ENCODE measurements around the gene TNFRSF12A. TPM values are rescaled to one million over a fixed set of nuclear protein-coding genes. Genes with fewer than 3 reads are reported as not detected.

Gene TNFRSF12A
- total and polyA plus RNA-seq, 9 of the 15 experiments (the other 6 are each of a cell fraction or from before 2014, with no cell fraction given) = 0.41 to 61.8 (median 26.5) TPM

- ChIA-PET CTCF (ENCODE audit: low intra/inter-chr PET ratio) (interaction anchor here (0.7 kb wide), 1 partner anchor 25 kb away, joined by 3 read pairs; no protein-coding TSS in a partner anchor), POLR2A (interaction anchor here (0.6 to 1.8 kb wide), 8 partner anchors 21 to 121 kb away, joined by 3 to 6 read pairs (median 3); no protein-coding TSS in a partner anchor)
- peak overlapping the region; percentile 67 for H3K4me2 ChIP-seq (ENCODE audit: insufficient read depth, low read length)
- in situ Hi-C loops (cut with MboI) (no loop called here), intact Hi-C loops (cut with micrococcal nuclease) (loop anchor here (1.0 to 10.0 kb wide), 2 partner anchors 26 to 64 kb away; partner anchors contain the start of genes KREMEN2 and PAQR4)
- no TSS peak for BruUV-seq (replicated peaks)
- H3K27ac ChIP-seq (ENCODE audit: extremely low read depth, low read depth, low read length) = no peak overlapping the region
- H3K4me1 ChIP-seq (replicated peaks in 1 of 2; ENCODE audit: control insufficient read depth in 2 of 2, insufficient read depth in 2 of 2, low read length in 2 of 2) = peaks cover 15 to 67% of the 10 kb centered on the region in 2 experiments
- H3K4me3 ChIP-seq = no peak overlapping the region; the same call in 1 of the 2 replicates
- no peaks in the 10 kb centered on the region for H3K9me1 ChIP-seq (ENCODE audit: control insufficient read depth, insufficient read depth, low read length)
- H4K20me1 ChIP-seq (replicated peaks; ENCODE audit: control insufficient read depth, insufficient read depth, low read length) = 0 out of 2 replicates have a peak, but pooled peaks cover 3% of the 10 kb centered on the region
- peaks cover 24% of the 10 kb centered on the region; the same call in 2 of the 3 replicates for H3K36me3 ChIP-seq (ENCODE audit: control insufficient read depth, insufficient read depth, low read length)
- ATAC-seq = no peak
- peak overlapping the region; percentile 71; the same call in 1 of the 2 replicates for H2AFZ ChIP-seq (ENCODE audit: low read depth, low read length)
- H3K9me3 ChIP-seq (replicated peaks; ENCODE audit: control insufficient read depth, insufficient read depth, low read depth, low read length) = no peaks in the 10 kb centered on the region
- H3K9ac ChIP-seq (ENCODE audit: insufficient read depth in 1 of 2, low read depth in 2 of 2, low read length in 2 of 2) = peak overlapping the region; percentile 40 to 89; a peak in 3 of 4 replicates
- WGBS (ENCODE audit: insufficient coverage, low coverage, missing lambda C conversion rate) = 31% methylated on average over 15 of the region's 15 CpGs
- H3K27me3 ChIP-seq (ENCODE audit: control insufficient read depth in 2 of 2, insufficient read depth in 2 of 2, low read length in 2 of 2) = peaks cover 17 to 45% of the 10 kb centered on the region in 2 experiments; a peak in 4 of 5 replicates
- DNase-seq (ENCODE audit: extremely low read depth in 1 of 4, low spot score in 3 of 4) = peak in 1 of 4 experiments; percentile 18
- no peak for FAIRE-seq
- peaks cover 8% of the 10 kb centered on the region; the same call in 2 of the 3 replicates for H3K79me2 ChIP-seq (ENCODE audit: control insufficient read depth, insufficient read depth, low read length)
- no peak for TF ChIP-seq ETS1 (conservative IDR thresholded peaks at IDR 0.05; ENCODE audit: control insufficient read depth, low read depth, low read length)
- 0 out of 2 replicates have a peak, but pooled peaks have one; percentile 7 for TF ChIP-seq ZBTB7A (IDR thresholded peaks at IDR 0.05; ENCODE audit: borderline replicate concordance, control insufficient read depth, low read depth, low read length)
- no peak for TF ChIP-seq NFYB (IDR thresholded peaks at IDR 0.05; ENCODE audit: extremely low read depth, insufficient read length)
- peak in 1 of 2 experiments; percentile 61; a peak in 2 of 4 replicates for TF ChIP-seq KDM1A (IDR thresholded peaks at IDR 0.05)
- TF ChIP-seq TARDBP (IDR thresholded peaks at IDR 0.05) = no peak
- no peak for TF ChIP-seq NR4A1 (CRISPR knock-in tag; IDR thresholded peaks at IDR 0.05)
- TF ChIP-seq NR4A1 (tag; IDR thresholded peaks at IDR 0.05) = no peak
- no peak for TF ChIP-seq NFIC (IDR thresholded peaks at IDR 0.05)
- peak; percentile 25 for TF ChIP-seq GTF3C2 (IDR thresholded peaks at IDR 0.05; ENCODE audit: borderline replicate concordance, extremely low read depth, insufficient read length)
- no peak for TF ChIP-seq HINFP (tag; conservative IDR thresholded peaks at IDR 0.05; ENCODE audit: low read depth)
- TF ChIP-seq SMARCB1 (IDR thresholded peaks at IDR 0.05; ENCODE audit: insufficient read length, low read depth) = no peak
- TF ChIP-seq BRD9 (IDR thresholded peaks at IDR 0.05; ENCODE audit: low read depth, partially characterized antibody) = no peak
- peak; percentile 90 for TF ChIP-seq ZNF436 (CRISPR knock-in tag; IDR thresholded peaks at IDR 0.05)
- TF ChIP-seq LARP7 (IDR thresholded peaks at IDR 0.05) = no peak
- TF ChIP-seq ZNF696 (CRISPR knock-in tag; conservative IDR thresholded peaks at IDR 0.05) = no peak
- no peak for TF ChIP-seq NFRKB (IDR thresholded peaks at IDR 0.05; ENCODE audit: low read depth)
- no peak for TF ChIP-seq ZBTB17 (CRISPR knock-in tag; IDR thresholded peaks at IDR 0.05)
- no peak for TF ChIP-seq MAFK (IDR thresholded peaks at IDR 0.05; ENCODE audit: low read length)
Measured at GRCh38 chr16:3028716-3029319, 8.7 kb downstream of the TNFRSF12A start.

Measured in K562 (cell line).